ENCODE measurements around the gene TMEM108.

The TMEM108 gene

GRCh38 chr3:133269393-133269792 lies 231.2 kb downstream of the TMEM108 start:
- FAIRE-seq (no peak), DNase-seq (ENCODE audit: insufficient read length, low spot score) (no peak)

DNA sequence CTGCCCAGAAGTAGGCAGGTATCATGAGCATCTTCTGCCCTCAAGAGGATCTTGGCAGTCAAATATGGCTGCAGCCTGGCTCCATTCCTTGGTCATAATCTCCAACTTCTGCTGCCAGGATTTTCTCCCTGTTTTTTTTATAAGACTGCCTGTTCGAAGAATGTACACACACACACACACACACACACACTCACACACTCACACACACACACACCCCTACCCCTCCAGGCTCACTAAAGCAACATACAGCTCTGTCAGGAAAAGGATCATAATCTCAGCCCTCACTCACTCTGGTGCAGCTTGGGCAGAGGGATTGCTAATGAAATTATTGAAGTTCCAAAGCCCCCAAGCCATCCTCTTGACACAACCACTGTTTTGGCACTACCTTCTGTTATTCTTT lies 232.4 kb downstream of the TMEM108 start:
- DNase-seq (ENCODE audit: insufficient read length, low spot score) (no peak), FAIRE-seq (no peak)

- FAIRE-seq (no peak), DNase-seq (ENCODE audit: insufficient read length, low spot score) (no peak)
These were observed 232.9 kb downstream of the TMEM108 start for GRCh38 chr3:133271042-133271441.

GRCh38 chr3:133271539-133271938 lies 233.3 kb downstream of the TMEM108 start:
- FAIRE-seq (no peak), DNase-seq (ENCODE audit: insufficient read length, low spot score) (no peak)

GRCh38 chr3:133273346-133273745 lies 235.2 kb downstream of the TMEM108 start:
- DNase-seq (ENCODE audit: insufficient read length, low spot score) (no peak), FAIRE-seq (no peak)

DNA sequence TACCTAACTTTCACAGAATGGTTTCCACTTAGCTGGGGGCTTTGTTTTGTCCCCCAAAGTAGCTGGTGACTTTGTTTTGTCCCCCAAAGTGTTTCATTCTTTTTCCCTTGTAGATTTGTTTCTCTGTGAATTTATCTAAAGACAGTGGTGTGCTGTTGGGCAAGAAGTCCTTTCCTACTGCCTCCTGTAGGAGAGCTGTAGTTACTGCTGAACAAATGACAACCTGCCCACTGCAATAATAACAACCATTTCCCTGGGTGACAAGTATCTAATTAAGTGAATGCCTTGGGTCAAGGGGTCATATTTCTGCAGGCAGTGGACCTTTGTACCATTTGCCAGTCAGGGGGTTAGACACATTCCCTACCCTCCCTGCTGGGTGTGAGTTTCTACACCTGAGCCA lies 236.3 kb downstream of the TMEM108 start:
- FAIRE-seq (no peak), DNase-seq (ENCODE audit: insufficient read length, low spot score) (no peak)

GRCh38 chr3:133276594-133276993 lies 238.4 kb downstream of the TMEM108 start:
- DNase-seq (ENCODE audit: insufficient read length, low spot score) (no peak), FAIRE-seq (no peak)

DNA sequence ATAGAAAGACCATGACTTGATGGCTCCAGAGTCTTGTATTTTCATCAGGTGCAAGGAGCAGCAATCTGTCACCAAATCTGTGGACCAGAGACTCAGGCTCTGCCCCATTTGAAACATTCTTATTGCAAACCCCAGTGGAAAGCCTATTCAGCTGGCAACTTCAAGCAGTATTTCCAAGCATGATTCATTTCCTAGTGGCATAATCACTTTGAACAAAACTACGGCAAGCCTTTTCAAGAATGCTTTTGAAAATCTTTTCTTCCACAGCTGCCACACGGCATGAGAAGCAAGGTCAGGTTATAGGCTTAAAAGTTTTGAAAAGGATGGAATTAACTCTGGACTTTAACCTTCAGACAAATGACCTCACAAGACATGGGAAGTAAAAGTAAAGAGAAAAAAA lies 239.6 kb downstream of the TMEM108 start:
- DNase-seq (ENCODE audit: insufficient read length, low spot score) (no peak), FAIRE-seq (no peak)

GRCh38 chr3:133278260-133279043 lies 240.3 kb downstream of the TMEM108 start:
- no peak for DNase-seq (ENCODE audit: insufficient read length, low spot score)
- FAIRE-seq: no peak

DNA sequence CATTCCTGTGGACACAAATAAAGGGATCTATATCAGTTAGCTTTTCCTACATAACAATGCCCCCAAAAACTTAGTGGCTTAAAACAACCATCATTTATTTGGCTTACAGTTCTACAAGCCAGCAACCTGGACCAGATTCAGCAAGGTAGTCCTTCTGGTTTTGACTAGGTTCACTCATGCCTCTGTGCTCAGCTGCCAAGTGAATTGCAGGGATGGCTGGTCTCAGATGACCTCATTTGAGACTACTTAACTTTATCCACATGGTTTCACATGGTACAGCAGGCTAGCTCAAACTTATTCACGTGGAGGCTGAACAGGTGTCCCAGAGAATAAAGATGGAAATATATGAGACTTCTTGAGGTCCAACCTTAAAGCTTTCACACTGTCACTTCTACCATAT lies 242.4 kb downstream of the TMEM108 start:
- DNase-seq (ENCODE audit: insufficient read length, low spot score): no peak
- no peak for FAIRE-seq

GRCh38 chr3:133282236-133282635 lies 244.0 kb downstream of the TMEM108 start:
- FAIRE-seq: no peak
- no peak for DNase-seq (ENCODE audit: insufficient read length, low spot score)

DNA sequence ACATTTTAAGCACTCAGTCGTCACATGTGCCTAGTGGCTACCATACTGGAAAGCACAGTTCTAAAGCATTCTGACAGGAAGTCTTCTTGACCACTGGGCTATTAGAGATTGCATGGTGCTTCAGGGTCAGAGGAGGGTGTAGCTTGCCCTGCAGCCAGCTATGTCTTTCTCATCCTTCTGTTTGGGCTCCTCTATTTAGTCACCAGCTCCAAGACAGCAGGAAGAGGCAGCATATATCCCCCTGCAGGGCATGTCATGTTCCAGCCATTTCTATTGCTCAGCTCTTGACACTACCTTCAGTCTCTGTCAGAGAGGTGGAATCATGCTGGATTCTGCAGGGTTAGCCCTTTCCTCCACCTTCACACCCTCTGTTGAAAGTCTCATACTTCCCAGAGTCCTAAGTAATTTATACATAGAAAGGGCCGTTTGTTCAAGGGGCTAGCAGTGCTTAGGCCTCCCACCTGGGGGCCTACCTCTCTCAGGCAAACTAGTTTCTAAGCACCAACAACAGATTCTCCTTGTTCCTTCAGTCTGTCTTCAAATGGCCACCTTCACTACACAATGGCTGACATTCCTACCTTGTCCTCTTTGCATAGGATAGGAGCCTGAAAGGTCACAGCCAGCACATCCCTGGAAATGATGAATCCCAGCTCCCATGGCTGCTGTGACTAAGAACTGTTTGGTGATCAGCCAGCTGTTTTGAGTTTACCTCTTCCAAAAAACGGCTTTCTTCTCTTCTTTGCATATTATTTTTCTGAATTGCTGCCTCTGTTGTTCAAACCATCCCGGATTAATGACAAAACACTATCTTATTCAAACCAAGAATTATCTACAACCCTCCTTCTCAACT lies 246.0 kb downstream of the TMEM108 start:
- FAIRE-seq (no peak), DNase-seq (ENCODE audit: insufficient read length, low spot score) (no peak)

GRCh38 chr3:133289322-133289721 lies 251.1 kb downstream of the TMEM108 start:
- no peak for FAIRE-seq

GRCh38 chr3:133292296-133292695 lies 254.1 kb downstream of the TMEM108 start:
- DNase-seq (ENCODE audit: insufficient read length, low spot score) (no peak), FAIRE-seq (no peak)

More at GRCh38 chr3:133289322-133289721, 251.1 kb downstream of the TMEM108 start:
- DNase-seq (ENCODE audit: insufficient read length, low spot score): no peak

DNA sequence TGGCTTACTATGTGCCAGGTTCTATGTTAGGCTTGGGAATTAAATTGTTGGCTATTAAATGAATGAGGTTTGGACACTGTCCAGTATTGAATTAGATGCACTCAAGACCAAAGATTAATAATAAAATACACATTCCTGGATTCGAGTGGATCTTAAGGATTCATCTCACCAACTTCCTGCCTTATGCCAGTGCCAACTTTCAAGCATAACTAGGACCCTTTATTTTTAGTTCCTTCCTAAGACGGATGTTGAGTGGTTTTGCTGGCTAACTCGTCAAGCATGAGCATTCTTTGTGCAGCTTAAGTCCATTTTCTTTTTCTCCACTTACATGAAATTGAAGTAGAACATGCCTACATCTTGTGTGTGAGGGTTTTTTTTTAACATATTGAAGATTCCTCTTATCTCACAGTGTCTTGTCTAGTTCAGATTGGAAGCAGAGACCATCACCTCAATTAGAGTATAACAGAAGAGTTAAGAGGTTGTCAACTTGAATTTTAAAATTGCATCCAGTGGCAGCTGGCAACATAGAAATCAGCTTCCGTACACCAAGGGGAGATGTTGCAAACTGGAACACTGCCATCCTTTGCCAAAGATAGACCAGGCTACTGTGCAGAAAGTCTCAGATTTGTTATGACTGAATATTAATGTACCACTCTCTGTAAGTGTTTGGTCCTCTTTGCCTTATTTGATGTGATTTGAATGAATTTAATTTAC lies 255.4 kb downstream of the TMEM108 start:
- DNase-seq (ENCODE audit: insufficient read length, low spot score) (no peak), FAIRE-seq (no peak)

DNA sequence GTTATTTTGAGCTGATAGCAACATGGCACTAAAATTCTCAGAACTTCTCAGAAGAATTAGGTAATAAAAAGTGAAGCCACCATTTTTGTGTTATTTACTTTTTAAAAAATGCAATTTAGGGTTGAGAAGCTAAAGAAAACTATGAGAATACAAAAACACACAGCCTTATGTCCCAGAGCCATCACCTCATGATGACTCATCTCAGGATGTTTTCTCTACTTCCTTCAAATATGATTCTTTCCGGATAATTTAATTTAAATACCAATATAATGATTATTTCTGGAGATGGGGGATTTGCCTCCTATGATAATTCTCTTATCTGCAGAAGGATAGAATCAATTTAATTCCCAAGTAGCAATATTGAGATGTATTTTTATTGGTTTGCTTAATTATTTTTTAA lies 256.1 kb downstream of the TMEM108 start:
- DNase-seq (ENCODE audit: insufficient read length, low spot score) (no peak), FAIRE-seq (no peak)

DNA sequence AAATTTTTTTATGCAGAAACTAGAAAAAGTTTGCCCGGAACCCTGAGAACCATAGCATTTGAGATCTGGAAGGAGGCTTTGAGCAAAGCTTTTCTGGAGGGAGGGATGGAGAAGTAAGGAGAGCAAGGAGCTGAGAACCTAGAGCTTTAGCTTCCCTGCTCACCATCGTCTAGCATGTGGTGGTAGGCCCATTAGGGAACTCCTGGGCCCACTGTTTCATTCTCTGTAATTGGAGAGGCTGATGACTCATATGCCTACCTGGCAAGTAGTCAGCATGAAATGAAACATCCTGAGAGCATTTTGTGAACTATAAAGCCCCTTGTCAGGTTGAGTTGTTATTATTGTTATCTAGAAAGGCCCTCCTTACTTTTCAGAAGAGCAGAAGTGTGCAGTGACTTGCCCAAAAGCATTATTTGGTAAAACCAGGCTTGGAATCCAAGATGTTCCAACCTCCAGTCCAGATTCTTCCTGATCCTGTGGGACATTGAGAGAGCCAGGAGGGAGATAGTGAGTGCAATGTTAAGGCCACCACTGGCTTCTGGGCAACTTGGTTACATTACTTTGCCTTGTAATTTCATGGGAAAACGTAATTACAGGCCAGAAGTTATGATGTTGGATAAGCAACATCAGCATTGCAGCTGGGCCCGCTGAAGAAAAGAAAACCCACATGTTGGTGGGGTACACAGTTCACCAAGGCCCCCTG lies 257.2 kb downstream of the TMEM108 start:
- FAIRE-seq (no peak), DNase-seq (ENCODE audit: insufficient read length, low spot score) (no peak)

- FAIRE-seq: no peak
- no peak for DNase-seq (ENCODE audit: insufficient read length, low spot score)
These were observed 258.0 kb downstream of the TMEM108 start for GRCh38 chr3:133295944-133296917.

DNA sequence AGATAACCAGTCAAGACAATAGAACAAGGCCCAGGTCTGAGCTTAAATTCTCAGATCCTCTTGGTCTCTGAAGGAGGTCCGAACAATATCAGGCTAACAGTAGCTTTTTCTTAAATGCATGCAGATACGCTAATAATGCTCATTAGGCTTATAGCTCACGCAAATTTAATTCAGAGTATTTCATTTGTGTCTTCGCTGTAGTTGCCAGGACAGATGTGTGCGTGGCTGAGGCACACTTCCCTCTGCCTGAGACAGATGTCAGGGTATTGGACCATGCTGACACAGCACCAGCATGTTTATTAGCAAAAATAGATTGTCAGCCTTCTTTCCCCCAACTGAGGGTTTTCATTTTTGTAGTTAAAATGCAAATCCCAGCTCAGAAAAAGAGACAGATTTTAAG lies 258.8 kb downstream of the TMEM108 start:
- FAIRE-seq (no peak), DNase-seq (ENCODE audit: insufficient read length, low spot score) (no peak)

GRCh38 chr3:133300102-133300501 lies 261.9 kb downstream of the TMEM108 start:
- no peak for DNase-seq (ENCODE audit: insufficient read length, low spot score)
- no peak for FAIRE-seq
